RPMI7951 (cell line): Measurements from ENCODE around the gene HMCN2. TPM values are rescaled to one million over a fixed set of nuclear protein-coding genes. Genes with fewer than 3 reads are reported as not detected.

ENCODE experiments used
- DNase-seq: peaks from one replicate; pipeline ENCODE4 v3.0.0-alpha.2; 2012; ENCODE audit warnings: low read depth
- total RNA-seq: library from RNA; depleted of rRNA; stranded (reverse); fragments of >200 nt; shearing (Covaris generic); gene quantifications from 2 replicates; pipeline ENCODE4 v1.2.3, GENCODE V29; 2014

The HMCN2 gene
- total RNA-seq, 1 experiment from 2014 or later: under 0.01 TPM

DNA sequence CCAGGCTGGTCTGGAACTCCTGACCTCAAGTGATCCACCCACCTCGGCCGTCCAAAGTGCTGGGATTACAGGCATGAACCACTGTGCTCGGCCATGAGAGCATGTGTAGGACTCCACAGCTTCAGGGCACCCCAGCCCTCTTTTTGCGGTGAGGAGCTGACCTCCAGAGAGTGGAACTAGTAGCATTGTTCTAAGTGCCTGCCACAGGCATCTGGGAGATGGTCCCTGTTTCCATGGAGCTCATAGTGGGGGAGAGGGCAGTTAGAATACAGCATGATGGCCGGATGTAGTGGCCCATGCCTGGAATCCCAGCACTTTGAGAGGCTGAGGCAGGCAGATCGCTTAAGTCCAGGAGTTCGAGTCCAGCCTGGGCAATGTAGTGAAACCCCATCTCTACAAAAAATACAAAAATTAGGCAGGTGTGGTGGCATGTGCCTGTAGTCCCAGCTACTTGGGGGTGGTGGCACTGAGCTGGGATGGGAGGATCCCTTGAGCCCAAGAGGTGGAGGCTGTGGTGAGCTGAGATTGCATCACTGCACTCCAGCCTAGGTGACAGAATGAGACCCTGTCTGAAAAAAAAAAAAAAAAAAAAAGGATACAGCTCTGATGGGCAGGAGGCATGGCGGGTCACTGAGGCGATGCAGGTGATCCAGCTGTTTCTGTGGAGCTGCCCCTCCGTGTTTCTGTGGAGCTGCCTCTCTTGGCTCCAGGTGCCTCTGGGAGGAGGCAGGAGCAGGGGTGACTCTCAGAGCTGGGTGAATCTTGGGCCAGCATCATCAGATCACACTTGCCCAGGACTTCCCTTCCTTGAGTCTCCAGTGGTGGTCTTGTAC lies 183.4 kb downstream of the HMCN2 start:
- DNase-seq: peak; percentile 72

DNA sequence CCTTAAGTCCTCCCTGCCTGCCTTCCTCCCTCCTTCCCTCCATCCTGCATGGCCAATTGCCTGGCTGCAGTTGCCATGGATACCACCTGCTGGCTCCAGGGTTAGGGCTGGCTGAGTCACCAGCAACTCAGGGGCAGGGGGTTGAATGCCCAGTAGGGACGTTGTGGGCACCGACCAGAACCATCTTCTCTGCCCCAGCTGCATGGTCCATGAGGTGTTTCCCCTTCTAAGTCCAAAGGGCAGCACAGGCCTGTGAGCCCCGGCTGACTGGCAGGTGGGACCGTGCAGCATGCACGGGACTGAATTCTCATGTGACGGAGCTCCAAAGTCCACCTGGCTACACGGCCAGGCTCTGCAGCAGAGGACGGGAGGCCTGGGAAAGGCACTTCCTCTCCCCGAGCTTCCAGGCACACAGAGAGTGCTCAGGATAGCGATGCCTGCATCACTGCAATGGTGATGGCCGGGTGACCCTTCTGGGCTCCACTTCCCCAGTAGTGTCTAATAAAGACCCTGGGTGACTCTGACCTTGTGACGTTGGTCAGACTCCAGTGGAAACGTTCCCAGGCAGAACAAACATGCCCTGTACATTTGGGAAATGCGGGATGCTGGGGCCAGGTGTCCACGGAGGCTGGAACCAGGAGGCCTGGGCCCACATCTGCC lies 184.9 kb downstream of the HMCN2 start:
- DNase-seq: no peak

DNA sequence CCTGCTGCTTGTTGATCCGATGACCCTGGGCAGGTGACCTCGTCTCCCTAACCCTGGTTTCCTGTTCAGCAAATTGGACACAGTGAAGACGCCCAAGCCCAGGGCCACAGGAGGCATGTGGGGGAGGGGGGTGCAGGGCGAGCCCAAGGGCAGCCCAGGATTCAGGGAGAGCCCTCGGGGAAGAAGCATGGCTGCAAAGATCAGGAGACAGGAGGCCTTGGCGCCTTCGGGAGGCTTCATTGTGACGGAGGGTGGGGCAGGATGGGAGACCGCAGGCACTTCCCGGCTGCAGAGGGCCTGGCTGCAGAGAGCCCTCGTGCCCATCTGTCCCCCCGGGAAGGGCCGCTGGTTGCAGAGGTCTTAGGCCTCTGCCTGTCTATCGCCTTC lies 185.4 kb downstream of the HMCN2 start:
- peak; percentile 51 for DNase-seq

DNA sequence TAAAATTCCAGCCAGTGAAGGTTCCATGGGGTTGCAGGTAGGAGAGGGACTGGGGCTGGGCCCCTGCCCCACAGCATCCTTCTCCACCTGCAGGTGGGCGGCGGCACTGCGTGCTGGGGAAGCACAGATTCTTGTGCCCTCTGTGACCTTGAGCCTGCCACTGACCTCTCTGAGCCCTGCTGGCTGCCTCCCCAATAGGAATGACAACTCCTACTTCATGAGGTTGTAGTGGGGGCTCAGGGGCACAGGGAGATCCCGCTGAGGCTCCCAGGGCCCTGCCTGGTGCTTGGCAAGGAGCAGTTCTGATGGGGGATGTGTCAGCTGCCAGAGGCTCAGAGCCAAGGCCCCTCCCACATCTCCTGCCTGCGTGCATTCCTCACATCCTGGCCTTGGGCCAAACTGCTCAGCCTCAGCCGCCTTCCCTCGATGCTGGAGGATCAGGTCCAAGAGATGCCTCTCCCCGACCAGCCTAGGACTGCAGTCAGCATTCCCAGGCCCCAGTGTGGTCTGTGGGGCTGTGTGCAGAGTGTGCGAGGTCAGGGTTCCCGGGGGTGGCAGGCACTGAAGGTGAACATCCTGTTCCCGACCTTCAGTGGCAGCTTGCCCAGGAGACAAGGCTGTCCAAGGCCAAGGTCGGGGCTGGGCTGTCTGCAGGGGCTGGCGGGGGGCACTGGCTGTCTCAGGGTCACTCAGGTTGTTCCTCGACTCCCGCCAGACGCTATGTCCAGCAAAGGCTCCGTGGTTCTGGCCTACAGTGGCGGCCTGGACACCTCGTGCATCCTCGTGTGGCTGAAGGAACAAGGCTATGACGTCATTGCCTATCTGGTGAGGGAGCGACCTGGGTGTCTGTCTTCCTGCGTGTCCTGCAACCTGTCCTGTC lies 186.2 kb downstream of the HMCN2 start:
- DNase-seq: peak; percentile 94

DNA sequence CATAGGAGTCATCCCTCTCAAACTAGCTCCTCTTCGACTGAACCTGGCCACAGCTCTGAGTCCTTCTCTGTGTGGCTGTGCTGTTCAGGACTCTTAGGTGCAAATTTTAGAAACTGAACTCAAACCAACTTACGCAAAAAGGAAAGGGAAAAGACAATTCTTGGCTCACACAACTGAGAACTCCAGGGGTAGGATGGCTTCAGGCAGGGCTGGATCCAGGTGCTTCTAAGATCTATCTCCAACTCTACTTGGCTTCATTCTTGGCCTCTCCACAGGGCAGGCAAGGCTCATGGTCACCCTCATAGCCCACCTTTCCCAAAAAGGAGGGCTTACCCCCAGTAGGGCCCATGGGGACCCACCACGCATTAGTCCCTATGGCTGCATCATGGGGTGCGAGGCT lies 187.3 kb downstream of the HMCN2 start:
- no peak for DNase-seq

DNA sequence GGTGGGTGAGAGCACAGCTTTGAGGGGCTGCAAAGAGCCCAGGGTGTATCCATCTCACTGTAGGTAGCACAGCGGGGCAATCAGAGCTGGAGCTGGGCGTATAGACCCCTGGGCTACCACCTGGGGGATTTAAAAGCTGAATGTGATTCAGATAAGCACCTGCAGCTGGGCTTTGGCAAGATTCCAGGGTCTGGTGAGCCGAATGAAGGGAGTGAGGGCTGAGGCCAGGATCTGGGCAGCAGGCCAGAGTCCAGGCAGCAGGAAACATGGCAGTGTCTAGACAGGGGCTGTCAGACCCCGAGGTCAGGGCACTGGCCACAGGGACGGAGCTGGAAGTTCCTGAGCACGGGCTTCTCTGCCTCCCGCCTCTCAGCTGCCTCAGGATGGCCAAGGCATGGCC lies 187.9 kb downstream of the HMCN2 start:
- DNase-seq: peak; percentile 86

DNA sequence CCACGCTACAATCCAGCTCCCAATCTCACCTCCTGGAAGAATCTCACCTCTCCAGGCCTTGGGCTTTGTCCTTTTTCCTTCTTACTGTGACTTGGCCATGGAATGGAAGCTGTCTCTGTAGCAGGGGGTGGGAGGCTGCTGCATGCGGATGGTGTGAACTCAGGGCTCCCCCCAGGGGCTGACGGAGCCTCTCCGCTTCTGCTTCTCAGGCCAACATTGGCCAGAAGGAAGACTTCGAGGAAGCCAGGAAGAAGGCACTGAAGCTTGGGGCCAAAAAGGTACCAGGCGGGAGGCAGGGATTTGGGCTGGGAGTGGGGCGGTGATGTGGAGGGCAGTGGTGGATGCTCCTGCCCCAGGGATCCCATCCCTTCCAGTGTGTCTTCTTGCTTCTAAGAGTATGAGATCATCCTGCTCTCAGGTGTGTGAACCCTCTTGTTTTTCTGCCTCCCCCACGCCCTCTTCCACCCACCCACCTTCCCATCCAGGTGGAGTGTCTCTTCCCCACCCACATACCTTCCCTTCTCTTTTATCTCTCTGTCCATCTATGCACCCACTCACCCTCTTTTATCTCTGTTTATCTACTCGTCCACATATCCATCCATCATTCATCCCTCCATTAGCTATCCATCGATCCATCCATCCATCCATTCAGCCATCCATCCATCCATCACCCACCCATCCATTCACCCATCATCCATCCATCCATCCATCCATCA lies 188.7 kb downstream of the HMCN2 start:
- DNase-seq: no peak

DNA sequence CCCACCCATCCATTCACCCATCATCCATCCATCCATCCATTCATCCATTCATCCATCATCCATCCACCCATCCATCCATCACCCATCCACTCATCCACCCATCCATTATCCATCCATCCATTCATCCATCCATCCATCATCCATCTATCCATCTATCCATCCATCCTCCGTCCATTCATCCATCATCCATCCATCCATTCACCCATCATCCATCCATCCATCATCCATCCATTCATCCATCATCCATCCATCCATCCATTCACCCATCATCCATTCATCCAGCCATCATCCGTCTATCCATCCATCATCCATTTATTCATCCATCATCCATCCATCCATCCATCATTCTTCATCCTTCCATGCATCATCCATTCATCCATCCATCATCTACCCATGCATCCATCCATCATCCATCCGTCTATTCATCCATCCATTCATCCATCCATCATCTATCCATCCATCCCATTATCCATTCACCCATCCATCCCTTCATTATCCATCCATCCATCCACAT lies 189.3 kb downstream of the HMCN2 start:
- DNase-seq: no peak

DNA sequence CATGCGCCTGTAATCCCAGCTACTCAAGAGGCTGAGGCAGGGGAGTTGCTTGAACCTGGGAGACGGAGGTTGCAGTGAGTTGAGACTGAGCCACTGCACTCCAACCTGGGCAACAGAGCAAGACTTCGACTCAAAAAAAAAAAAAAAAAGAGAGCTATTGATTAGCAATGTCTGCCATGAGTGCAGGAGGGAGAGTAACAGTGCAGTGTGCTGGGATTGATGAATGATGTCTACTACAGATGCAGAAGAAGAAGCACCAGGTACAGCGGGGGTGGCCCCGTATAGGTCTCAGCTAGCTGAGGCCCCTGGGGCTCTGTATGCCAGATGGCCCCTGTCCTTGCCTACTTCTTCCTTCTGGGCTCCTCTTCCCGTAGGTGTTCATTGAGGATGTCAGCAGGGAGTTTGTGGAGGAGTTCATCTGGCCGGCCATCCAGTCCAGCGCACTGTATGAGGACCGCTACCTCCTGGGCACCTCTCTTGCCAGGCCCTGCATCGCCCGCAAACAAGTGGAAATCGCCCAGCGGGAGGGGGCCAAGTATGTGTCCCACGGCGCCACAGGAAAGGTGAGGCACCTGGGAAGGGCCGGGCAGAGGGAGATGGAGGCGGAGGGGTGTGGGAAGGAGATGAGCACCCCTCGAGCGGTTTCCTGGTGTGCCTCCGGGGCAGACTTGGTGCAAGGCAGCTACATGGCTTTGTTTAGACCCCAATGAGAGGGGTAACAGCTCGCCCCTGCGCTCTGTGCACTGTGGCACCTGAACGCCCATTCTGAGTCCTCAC lies 192.7 kb downstream of the HMCN2 start:
- no peak for DNase-seq

DNA sequence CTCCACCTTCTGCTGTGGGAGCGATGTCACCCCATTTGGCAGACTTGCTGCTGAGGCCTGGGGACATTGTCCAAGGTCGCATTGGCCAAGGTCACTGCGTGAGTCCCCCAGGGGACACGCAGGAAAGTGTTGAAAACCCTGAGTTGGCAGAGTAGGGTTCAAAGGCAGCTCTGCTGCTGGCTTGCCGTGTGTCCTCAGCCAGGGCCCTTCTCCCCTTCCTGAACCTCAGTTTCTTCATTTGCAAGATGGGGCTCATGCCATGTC lies 193.2 kb downstream of the HMCN2 start:
- no peak for DNase-seq

DNA sequence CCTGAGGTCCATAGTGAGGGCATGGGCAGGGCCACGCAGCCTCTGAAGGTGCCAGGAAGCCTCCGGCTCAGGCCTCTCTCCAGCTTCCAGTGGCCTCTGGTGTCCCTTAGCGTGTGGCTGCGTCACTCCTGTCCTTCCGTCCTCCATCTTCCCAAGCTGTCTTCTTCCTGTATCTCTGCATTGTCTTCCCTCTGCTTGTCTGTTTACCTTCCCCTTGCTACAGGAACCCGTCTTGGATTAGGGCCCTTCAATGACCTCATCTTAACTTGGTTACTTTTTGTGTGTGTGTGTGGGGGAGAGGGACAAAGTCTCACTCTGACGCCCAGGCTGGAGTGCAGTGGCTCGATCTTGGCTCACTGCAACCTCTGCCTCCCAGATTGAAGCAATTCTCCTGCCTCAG lies 193.6 kb downstream of the HMCN2 start:
- DNase-seq: no peak

DNA sequence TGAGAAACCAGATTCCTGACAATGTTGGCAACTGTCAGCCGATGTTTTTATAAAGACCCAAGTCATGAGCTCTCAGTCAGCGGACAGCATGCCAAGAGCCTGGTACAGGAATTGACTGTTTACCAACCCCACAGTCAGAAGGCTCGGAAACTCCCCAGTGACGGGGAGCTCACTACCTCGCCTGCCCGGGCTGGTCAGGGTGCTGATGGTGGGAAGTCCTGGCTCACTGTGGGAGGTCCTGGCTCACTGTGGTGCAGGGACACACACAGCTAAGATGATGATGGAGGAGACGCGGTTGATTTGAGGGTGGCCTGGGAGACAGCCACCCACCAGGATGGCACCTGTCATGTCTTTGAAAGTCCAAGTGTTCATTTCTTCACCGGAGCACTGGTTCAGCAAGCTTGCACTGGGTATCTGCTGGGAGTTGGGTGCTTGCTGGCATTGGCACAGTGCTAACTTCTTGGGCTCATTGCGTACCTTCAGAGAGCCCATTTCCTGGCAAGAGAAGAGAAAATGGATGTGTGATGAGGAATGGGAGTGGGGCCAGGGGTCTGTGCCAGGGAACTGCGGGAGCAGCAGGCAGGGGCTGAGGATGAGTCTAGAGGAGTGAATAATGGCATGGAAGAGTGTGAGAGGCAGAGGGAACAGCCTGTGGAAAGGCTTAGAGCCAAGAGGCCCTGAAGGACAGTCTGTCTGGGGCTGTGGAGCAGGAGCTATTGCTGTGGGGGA lies 194.5 kb downstream of the HMCN2 start:
- no peak for DNase-seq

DNA sequence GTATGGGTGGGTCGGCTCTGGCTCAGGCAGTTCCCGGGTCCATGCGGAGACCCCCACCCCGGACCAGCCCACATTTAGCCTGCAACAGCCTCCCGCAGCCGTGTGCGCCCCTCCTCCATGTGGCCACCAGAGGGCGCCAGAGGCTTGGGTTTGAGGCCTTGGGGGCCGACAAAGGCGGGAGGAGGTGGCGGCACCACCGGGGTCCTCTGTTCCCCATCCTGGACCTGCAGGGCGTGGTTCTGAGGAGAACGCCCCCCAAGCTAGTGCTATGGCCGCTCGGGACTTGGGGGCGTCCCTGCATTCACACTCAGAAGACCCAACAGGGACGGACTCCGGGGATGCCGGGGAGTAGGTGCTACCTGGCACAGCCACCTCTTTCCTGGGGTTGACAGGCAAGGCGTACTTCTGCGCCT lies 195.7 kb downstream of the HMCN2 start:
- peak; percentile 21 for DNase-seq

DNA sequence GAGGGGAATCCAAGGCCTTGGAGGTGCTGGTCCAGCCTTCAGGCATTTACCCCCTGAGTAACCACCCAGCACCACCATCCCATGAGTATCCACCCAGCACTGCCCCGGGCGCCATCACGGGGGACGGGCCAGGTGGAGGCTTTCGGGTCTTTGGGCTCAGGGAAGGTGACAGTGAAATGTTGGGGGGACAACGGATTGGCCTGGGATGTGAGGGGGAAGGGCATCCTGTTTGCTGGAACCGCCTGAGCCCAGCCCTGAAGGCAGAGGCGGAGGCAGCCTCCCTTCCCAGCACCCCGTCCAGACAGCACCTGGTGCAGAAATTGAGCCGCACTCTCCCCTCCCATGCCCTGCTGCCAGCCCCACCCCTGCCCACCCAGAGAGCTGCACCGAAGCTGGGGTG lies 196.2 kb downstream of the HMCN2 start:
- no peak for DNase-seq

DNA sequence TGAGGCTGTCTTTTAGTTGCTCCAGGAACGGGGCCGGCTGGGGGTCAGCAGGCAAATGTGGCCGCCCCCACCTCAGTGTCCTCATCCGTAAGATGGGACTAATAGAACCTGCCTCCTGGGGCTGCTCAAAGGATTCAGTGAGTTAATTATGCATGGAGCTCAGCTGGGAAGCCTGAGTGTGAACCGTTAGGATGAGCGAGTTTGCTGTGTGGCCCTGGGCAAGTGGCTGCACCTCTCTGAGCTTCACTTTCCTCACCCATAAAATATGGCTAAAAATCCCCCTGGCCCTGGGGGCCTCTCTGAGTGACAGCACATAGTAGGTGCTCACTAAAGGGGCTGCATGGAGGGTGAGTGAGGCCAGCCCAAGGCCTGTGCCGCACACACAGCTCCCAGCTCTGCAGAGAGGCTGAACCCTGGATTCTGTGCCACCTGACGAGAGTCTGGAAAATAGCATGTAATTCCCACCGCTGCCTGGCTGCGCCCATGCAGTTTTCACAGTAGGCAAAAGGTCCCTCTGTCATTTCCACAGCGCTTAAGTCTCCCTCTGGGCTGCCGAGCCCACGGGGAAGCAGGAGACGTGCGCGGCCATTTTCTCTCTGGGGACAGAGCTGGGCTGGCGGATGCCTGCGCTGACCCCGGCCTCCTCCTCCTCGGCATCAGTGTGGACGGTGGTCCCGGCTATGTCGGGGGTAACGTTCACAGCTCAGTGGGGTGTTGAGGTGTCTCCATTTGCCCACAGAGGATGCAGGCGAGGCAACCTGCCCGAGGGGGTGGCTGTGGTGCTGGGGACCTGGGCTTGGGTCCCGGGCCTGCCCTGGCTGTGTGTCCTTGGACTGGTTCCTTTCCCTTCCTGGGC lies 197.4 kb downstream of the HMCN2 start:
- DNase-seq: no peak

DNA sequence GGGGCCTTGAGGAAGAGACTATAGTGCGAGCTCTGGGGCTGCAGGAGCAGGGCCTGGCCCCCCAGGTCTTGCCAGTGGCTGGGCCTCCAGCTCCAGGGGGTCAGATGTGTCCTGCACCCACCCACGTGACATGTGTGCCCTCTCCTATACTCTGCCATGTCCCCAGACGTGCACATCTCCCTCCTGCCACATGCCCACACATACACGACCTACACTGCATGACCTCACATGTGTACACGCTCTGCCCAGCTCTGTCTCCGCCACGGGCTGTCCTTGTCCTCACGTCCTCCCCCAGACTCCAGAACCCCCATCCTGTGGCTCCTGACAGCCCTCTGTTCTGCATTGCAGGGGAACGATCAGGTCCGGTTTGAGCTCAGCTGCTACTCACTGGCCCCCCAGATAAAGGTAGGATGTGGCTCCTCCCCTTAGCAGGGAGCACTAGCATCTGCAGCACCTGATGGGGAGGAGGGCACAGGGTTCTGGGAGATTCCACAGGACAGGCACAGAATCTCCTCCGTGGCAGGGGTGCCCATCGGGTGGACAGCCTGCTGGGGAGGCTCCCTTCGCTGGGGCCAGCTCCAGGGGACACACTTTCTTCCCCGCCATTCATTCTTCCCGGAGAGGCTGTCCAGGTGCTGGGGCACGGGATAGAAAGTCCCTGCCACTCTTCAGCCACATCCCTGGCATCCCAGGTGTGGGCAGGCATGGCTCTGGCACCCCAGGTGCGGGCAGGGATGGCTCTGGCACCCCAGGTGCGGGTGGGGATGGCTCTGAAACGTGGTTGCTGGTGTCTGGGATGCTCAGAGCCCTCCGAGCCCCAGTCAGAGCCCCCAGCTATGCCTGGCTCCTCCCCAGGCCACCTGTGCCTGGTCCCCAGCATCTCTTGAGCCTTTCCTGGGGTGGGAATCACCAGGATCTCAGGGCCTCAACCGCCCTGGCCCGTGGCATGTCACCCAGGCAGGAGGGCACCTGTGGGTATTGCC lies 198.5 kb downstream of the HMCN2 start:
- DNase-seq: no peak

DNA sequence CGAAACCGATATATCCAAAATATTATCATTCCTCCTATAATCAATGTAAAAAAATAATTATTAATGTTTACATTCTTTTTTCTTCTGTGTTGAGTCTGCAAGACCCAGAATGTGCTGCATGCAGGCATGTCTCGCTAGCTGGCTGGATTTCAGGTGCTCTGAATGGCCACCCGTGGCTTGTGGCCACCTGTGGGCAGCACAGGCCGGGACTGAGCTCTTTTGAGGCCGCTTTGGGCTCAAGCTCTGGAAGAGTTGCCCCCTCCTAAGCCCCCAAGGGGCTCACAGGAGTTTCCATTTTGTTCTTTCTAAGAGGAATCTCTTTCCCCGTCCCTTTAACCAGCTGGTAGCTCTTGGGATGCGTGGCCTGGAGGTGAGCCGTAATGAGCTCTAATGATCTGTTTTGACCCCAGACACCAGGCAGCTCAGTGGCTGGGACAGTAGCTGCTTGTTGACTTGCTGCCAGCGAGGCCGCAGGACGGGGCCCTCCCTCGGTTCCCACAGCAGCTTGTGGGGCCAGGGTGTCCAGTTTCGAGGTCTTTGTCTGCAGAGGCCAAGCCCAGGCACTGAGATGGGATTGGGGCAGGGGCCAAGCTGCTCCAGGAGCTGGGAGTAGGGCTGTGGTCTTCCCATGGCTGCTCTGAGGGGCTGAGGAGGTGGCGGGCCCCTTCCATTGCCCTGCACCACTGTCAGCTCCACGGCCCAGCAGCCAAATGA lies 200.0 kb downstream of the HMCN2 start:
- DNase-seq: no peak
